Neural cell (in vitro differentiated cells): ENCODE results near the gene PRLHR.

ENCODE experiments used
- CTCF ChIP-seq: fragments of 450-650 bp; IDR thresholded peaks from 2 replicates; pipeline ENCODE4 v1.5.1; 2014; ENCODE audit warnings: antibody characterized with exemption, mild to moderate bottlenecking, moderate library complexity; ENCODE audit not compliant: poor library complexity, severe bottlenecking
- EP300 ChIP-seq: fragments of 450-650 bp; conservative IDR thresholded peaks from 2 replicates; pipeline ENCODE4 v1.6.1; 2014; ENCODE audit warnings: antibody characterized with exemption, mild to moderate bottlenecking, moderate library complexity; ENCODE audit not compliant: poor library complexity, severe bottlenecking
- EZH2 ChIP-seq: fragments of 200-600, 300-800 bp; shearing (Covaris generic), sonication (generic); IDR thresholded peaks from 2 replicates; pipeline ENCODE4 v1.6.1; 2014; ENCODE audit warnings: antibody characterized with exemption, low read length, borderline replicate concordance, mild to moderate bottlenecking; ENCODE audit not compliant: insufficient read depth, poor library complexity, severe bottlenecking
- POLR2AphosphoS5 ChIP-seq: IDR thresholded peaks from 2 replicates; pipeline ENCODE4 v1.6.1; 2012
- REST ChIP-seq: IDR thresholded peaks from 2 replicates; pipeline ENCODE4 v1.6.1; 2012; ENCODE audit warnings: borderline replicate concordance
- TAF1 ChIP-seq: IDR thresholded peaks from 2 replicates; pipeline ENCODE4 v1.6.1; 2012; ENCODE audit warnings: low read depth

- TF ChIP-seq REST (no peak), EZH2 (no peak), EP300 (no peak), CTCF (no peak), POLR2AphosphoS5 (no peak), TAF1 (no peak)
Observed at GRCh38 chr10:118587881-118588651, 7.4 kb downstream of the PRLHR start.
